Naive thymus-derived CD4-positive, alpha-beta T cell (primary cell): ENCODE data around the gene EEIG2. TPM values are rescaled to one million over a fixed set of nuclear protein-coding genes. Genes with fewer than 3 reads are reported as not detected.

ENCODE experiments used
- polyA plus RNA-seq, 2 donors: library from polyadenylated mRNA; unstranded; fragments of 300-500 nt; fragmentation: Illumina TruSeq; gene quantifications; one replicate each; pipeline ENCODE4 v1.2.3, GENCODE V29; 2021
- total RNA-seq, 6 experiments: library from RNA in 5 of 6; stranded (reverse) in 5 of 6; gene quantifications; 1 replicate in 5 of 6; 2 replicates in 1 of 6; pipeline ENCODE4 v1.2.3 and lab custom pipeline; 2021 to 2026

The EEIG2 gene
- total and polyA plus RNA-seq, 7 experiments from 2014 or later = 0.72 to 15.9 (median 8.6) TPM

Other genes with a start within 250 kb of the EEIG2 start
- gene NBPF6, start 109.8 kb upstream of the EEIG2 start, total RNA-seq = under 1 TPM in 1 of 5 experiments, not detected in 4; 0.27 TPM
- gene NBPF6, start 109.8 kb upstream of the EEIG2 start, polyA plus RNA-seq = not detected
- gene HENMT1, start 101.0 kb downstream of the EEIG2 start, total RNA-seq = 10 to 100 TPM in 4 of 5 experiments, 1 to 10 TPM in 1; 5.8 to 17.3 (median 13.5) TPM
- 10 to 100 TPM; 16.5 to 22.2 TPM for gene HENMT1, start 101.0 kb downstream of the EEIG2 start, polyA plus RNA-seq
- gene PRPF38B, start 132.2 kb downstream of the EEIG2 start, total RNA-seq = 100 to 1,000 TPM in 4 of 5 experiments, 10 to 100 TPM in 1; 85.5 to 136 (median 118) TPM
- gene PRPF38B, start 132.2 kb downstream of the EEIG2 start, polyA plus RNA-seq = 10 to 100 TPM; 21.6 to 22.2 TPM
- gene FNDC7, start 152.8 kb downstream of the EEIG2 start, total RNA-seq = under 1 TPM in 2 of 5 experiments, not detected in 3; 0.13 to 0.22 TPM
- gene FNDC7, start 152.8 kb downstream of the EEIG2 start, polyA plus RNA-seq = not detected
- 10 to 100 TPM; 46.8 to 75.2 (median 54.0) TPM for gene STXBP3, start 186.6 kb downstream of the EEIG2 start, total RNA-seq
- 10 to 100 TPM; 38.3 to 47.8 TPM for gene STXBP3, start 186.6 kb downstream of the EEIG2 start, polyA plus RNA-seq